ENCODE results near the gene SH3RF3.

Gene SH3RF3

DNA sequence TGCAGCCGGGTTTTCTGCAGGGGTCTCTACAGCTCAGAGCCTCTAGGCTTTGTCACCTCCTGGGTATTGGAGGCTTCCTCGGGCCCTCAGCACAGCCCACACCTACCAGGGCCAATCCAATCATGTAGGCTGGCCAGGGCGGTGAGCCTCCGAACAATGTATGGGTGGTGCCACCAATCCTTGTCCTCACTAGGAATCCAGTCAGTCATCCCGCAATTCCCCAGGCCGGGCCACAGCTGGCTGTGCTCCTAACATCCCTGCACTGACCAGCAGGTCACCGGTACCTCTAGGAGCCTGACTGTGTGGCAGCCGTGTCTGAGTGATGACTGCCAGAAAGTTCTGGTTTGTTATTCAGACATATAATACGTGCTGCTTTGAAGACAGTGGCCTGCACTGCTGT is 129.4 kb downstream of the SH3RF3 start:
- Histone ChIP-seq H3K36me3 (ENCODE audit: control insufficient read depth in 4 of 4, insufficient read depth in 4 of 4, low read length in 3 of 4) (no peaks in the 10 kb centered on the region), H3K27me3 (replicated peaks in 2 of 5; ENCODE audit: control insufficient read depth in 4 of 5, insufficient read depth in 5 of 5, low read length in 4 of 5) (peaks cover 0 to 5% (median 0%) of the 10 kb centered on the region in 5 experiments), H3K4me1 (ENCODE audit: control extremely low read depth in 1 of 4, control insufficient read depth in 4 of 4, insufficient read depth in 4 of 4, low read length in 3 of 4) (peaks cover 0 to 20% (median 16%) of the 10 kb centered on the region in 4 experiments), H3K4me3 (ENCODE audit: control insufficient read depth in 1 of 7, extremely low read depth in 1 of 7, insufficient read depth in 4 of 7, low read depth in 2 of 7, low read length in 6 of 7) (no peak overlapping the region), H3K9me3 (ENCODE audit: control extremely low read depth in 1 of 5, control insufficient read depth in 4 of 5, insufficient read depth in 2 of 5, low read depth in 1 of 5, low read length in 4 of 5) (no peaks in the 10 kb centered on the region), H3K27ac (ENCODE audit: insufficient read depth in 1 of 2, low read depth in 1 of 2, low read length in 2 of 2, poor library complexity in 1 of 2, severe bottlenecking in 2 of 2) (no peak overlapping the region)
- 87% methylated on average over 9 of the region's 9 CpGs for WGBS (ENCODE audit: insufficient coverage)
- ChIA-PET POLR2A (no interaction called here), CTCF (interaction anchor here (0.9 to 1.8 kb wide), 3 partner anchors 19 to 131 kb away, joined by 3 to 5 read pairs (median 3); no protein-coding TSS in a partner anchor)
- DNase-seq: no peak

DNA sequence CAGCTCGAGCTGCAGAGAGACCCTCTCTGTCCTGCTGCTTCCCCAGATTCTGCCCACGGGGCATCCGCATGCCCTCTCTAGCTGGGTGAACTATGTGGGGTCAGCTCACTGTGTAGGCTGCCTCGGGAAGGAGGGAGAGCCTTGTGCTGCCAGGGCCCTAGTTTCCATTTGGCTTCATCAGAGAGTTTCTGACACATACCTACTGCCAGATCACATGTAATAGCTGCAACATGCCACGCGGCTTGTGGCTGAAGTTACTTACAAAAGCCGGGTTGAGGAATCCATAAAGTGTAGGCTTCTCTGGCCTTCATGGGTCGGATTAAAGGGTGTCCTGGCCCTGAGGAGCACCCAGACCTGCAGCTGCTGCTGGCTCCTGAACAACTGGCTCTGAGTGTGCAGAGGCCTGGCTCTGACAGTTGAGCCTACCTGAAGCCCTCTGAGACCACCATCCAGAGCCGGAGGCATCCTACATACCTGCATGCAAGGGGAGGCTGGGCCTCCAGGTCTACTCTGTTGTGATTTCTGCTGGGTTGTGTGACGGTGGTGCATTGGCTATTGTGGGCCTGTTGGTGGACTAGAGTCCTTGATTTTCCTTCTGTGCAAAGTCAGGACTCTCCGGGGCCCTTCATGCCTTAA is 130.0 kb downstream of the SH3RF3 start:
- Histone ChIP-seq H3K9me3 (ENCODE audit: control extremely low read depth in 1 of 5, control insufficient read depth in 4 of 5, insufficient read depth in 2 of 5, low read depth in 1 of 5, low read length in 4 of 5) (no peaks in the 10 kb centered on the region), H3K27ac (ENCODE audit: insufficient read depth in 1 of 2, low read depth in 1 of 2, low read length in 2 of 2, poor library complexity in 1 of 2, severe bottlenecking in 2 of 2) (no peak overlapping the region), H3K27me3 (replicated peaks in 2 of 5; ENCODE audit: control insufficient read depth in 4 of 5, insufficient read depth in 5 of 5, low read length in 4 of 5) (peaks cover 0 to 5% (median 0%) of the 10 kb centered on the region in 5 experiments), H3K4me3 (ENCODE audit: control insufficient read depth in 1 of 7, extremely low read depth in 1 of 7, insufficient read depth in 4 of 7, low read depth in 2 of 7, low read length in 6 of 7) (no peak overlapping the region), H3K4me1 (ENCODE audit: control extremely low read depth in 1 of 4, control insufficient read depth in 4 of 4, insufficient read depth in 4 of 4, low read length in 3 of 4) (peaks cover 0 to 20% (median 16%) of the 10 kb centered on the region in 4 experiments), H3K36me3 (ENCODE audit: control insufficient read depth in 4 of 4, insufficient read depth in 4 of 4, low read length in 3 of 4) (no peaks in the 10 kb centered on the region)
- ChIA-PET POLR2A (no interaction called here), CTCF (interaction anchor here (0.9 to 1.6 kb wide), 2 partner anchors 11 to 20 kb away, joined by 3 to 5 read pairs; no protein-coding TSS in a partner anchor)
- no peak for DNase-seq
- 99% methylated on average over 7 of the region's 11 CpGs for WGBS (ENCODE audit: insufficient coverage)

GRCh38 chr2:109259671-109260070 is 130.7 kb downstream of the SH3RF3 start:
- Histone ChIP-seq H3K9me3 (ENCODE audit: control extremely low read depth in 1 of 5, control insufficient read depth in 4 of 5, insufficient read depth in 2 of 5, low read depth in 1 of 5, low read length in 4 of 5) (no peaks in the 10 kb centered on the region), H3K4me1 (ENCODE audit: control extremely low read depth in 1 of 4, control insufficient read depth in 4 of 4, insufficient read depth in 4 of 4, low read length in 3 of 4) (peaks cover 0 to 20% (median 16%) of the 10 kb centered on the region in 4 experiments), H3K4me3 (ENCODE audit: control insufficient read depth in 1 of 7, extremely low read depth in 1 of 7, insufficient read depth in 4 of 7, low read depth in 2 of 7, low read length in 6 of 7) (no peak overlapping the region), H3K27me3 (replicated peaks in 2 of 5; ENCODE audit: control insufficient read depth in 4 of 5, insufficient read depth in 5 of 5, low read length in 4 of 5) (peaks cover 0 to 5% (median 0%) of the 10 kb centered on the region in 5 experiments), H3K27ac (ENCODE audit: insufficient read depth in 1 of 2, low read depth in 1 of 2, low read length in 2 of 2, poor library complexity in 1 of 2, severe bottlenecking in 2 of 2) (no peak overlapping the region), H3K36me3 (ENCODE audit: control insufficient read depth in 4 of 4, insufficient read depth in 4 of 4, low read length in 3 of 4) (no peaks in the 10 kb centered on the region)
- ChIA-PET POLR2A (no interaction called here), CTCF (interaction anchor here (1.6 kb wide), 1 partner anchor 11 kb away, joined by 5 read pairs; no protein-coding TSS in a partner anchor)
- DNase-seq: no peak
- 96% methylated on average over 5 of the region's 8 CpGs for WGBS (ENCODE audit: insufficient coverage)

GRCh38 chr2:109260116-109260855 is 131.3 kb downstream of the SH3RF3 start:
- Histone ChIP-seq H3K27ac (ENCODE audit: insufficient read depth in 1 of 2, low read depth in 1 of 2, low read length in 2 of 2, poor library complexity in 1 of 2, severe bottlenecking in 2 of 2) (no peak overlapping the region), H3K4me3 (ENCODE audit: control insufficient read depth in 1 of 7, extremely low read depth in 1 of 7, insufficient read depth in 4 of 7, low read depth in 2 of 7, low read length in 6 of 7) (no peak overlapping the region), H3K9me3 (ENCODE audit: control extremely low read depth in 1 of 5, control insufficient read depth in 4 of 5, insufficient read depth in 2 of 5, low read depth in 1 of 5, low read length in 4 of 5) (no peaks in the 10 kb centered on the region), H3K36me3 (ENCODE audit: control insufficient read depth in 4 of 4, insufficient read depth in 4 of 4, low read length in 3 of 4) (no peaks in the 10 kb centered on the region), H3K27me3 (replicated peaks in 2 of 5; ENCODE audit: control insufficient read depth in 4 of 5, insufficient read depth in 5 of 5, low read length in 4 of 5) (peaks cover 0 to 5% (median 0%) of the 10 kb centered on the region in 5 experiments), H3K4me1 (ENCODE audit: control extremely low read depth in 1 of 4, control insufficient read depth in 4 of 4, insufficient read depth in 4 of 4, low read length in 3 of 4) (peaks cover 0 to 22% (median 17%) of the 10 kb centered on the region in 4 experiments)
- ChIA-PET POLR2A (no interaction called here), CTCF (interaction anchor here (1.6 kb wide), 1 partner anchor 12 kb away, joined by 5 read pairs; no protein-coding TSS in a partner anchor)
- no peak for DNase-seq
- 94% methylated on average over 9 of the region's 11 CpGs for WGBS (ENCODE audit: insufficient coverage)

GRCh38 chr2:109260886-109261700 is 132.1 kb downstream of the SH3RF3 start:
- H3K4me3 ChIP-seq (ENCODE audit: control insufficient read depth in 1 of 7, extremely low read depth in 1 of 7, insufficient read depth in 4 of 7, low read depth in 2 of 7, low read length in 6 of 7): no peak overlapping the region
- 88% methylated on average over 7 of the region's 8 CpGs for WGBS (ENCODE audit: insufficient coverage)
- peaks cover 0 to 17% (median 10%) of the 10 kb centered on the region in 4 experiments for H3K4me1 ChIP-seq (ENCODE audit: control extremely low read depth in 1 of 4, control insufficient read depth in 4 of 4, insufficient read depth in 4 of 4, low read length in 3 of 4)
- peaks cover 0 to 5% (median 0%) of the 10 kb centered on the region in 5 experiments for H3K27me3 ChIP-seq (replicated peaks in 2 of 5; ENCODE audit: control insufficient read depth in 4 of 5, insufficient read depth in 5 of 5, low read length in 4 of 5)
- ChIA-PET POLR2A (no interaction called here), CTCF (interaction anchor here (0.6 to 0.9 kb wide), 3 partner anchors 9 to 94 kb away, joined by 3 to 4 read pairs (median 3); no protein-coding TSS in a partner anchor)
- peak in 2 of 3 donors; percentile 23 to 29 for DNase-seq
- no peak overlapping the region for H3K27ac ChIP-seq (ENCODE audit: insufficient read depth in 1 of 2, low read depth in 1 of 2, low read length in 2 of 2, poor library complexity in 1 of 2, severe bottlenecking in 2 of 2)
- no peaks in the 10 kb centered on the region for H3K9me3 ChIP-seq (ENCODE audit: control extremely low read depth in 1 of 5, control insufficient read depth in 4 of 5, insufficient read depth in 2 of 5, low read depth in 1 of 5, low read length in 4 of 5)
- no peaks in the 10 kb centered on the region for H3K36me3 ChIP-seq (ENCODE audit: control insufficient read depth in 4 of 4, insufficient read depth in 4 of 4, low read length in 3 of 4)

- DNase-seq: no peak
- POLR2A ChIA-PET: no interaction called here
- 91% methylated on average over 4 of the region's 10 CpGs for WGBS (ENCODE audit: insufficient coverage)
- Histone ChIP-seq H3K27ac (ENCODE audit: insufficient read depth in 1 of 2, low read depth in 1 of 2, low read length in 2 of 2, poor library complexity in 1 of 2, severe bottlenecking in 2 of 2) (no peak overlapping the region), H3K36me3 (ENCODE audit: control insufficient read depth in 4 of 4, insufficient read depth in 4 of 4, low read length in 3 of 4) (no peaks in the 10 kb centered on the region), H3K27me3 (replicated peaks in 2 of 5; ENCODE audit: control insufficient read depth in 4 of 5, insufficient read depth in 5 of 5, low read length in 4 of 5) (peaks cover 0 to 5% (median 0%) of the 10 kb centered on the region in 5 experiments), H3K4me1 (ENCODE audit: control extremely low read depth in 1 of 4, control insufficient read depth in 4 of 4, insufficient read depth in 4 of 4, low read length in 3 of 4) (peaks cover 0 to 11% (median 8%) of the 10 kb centered on the region in 4 experiments), H3K9me3 (ENCODE audit: control extremely low read depth in 1 of 5, control insufficient read depth in 4 of 5, insufficient read depth in 2 of 5, low read depth in 1 of 5, low read length in 4 of 5) (no peaks in the 10 kb centered on the region), H3K4me3 (ENCODE audit: control insufficient read depth in 1 of 7, extremely low read depth in 1 of 7, insufficient read depth in 4 of 7, low read depth in 2 of 7, low read length in 6 of 7) (no peak overlapping the region)
- CTCF ChIA-PET: interaction anchor here (0.6 to 0.9 kb wide), 2 partner anchors 17 to 135 kb away, joined by 3 read pairs; no protein-coding TSS in a partner anchor
Measured at GRCh38 chr2:109261906-109262631, 133.1 kb downstream of the SH3RF3 start.

Data from common myeloid progenitor, CD34-positive (primary cell).